Umbilical cord (tissue), 2 donors: ENCODE results near the gene CHST9. TPM values are rescaled to one million over a fixed set of nuclear protein-coding genes. Genes with fewer than 3 reads are reported as not detected.

Experiments
- DNase-seq: peaks from one replicate; pipeline ENCODE4 v3.0.0-alpha.2; 2015; ENCODE audit warnings: low spot score
- total RNA-seq: library from RNA; depleted of rRNA; stranded (reverse); fragments of >200 nt; gene quantifications from one replicate; pipeline ENCODE4 v1.2.3, GENCODE V29; 2014; ENCODE audit warnings: low replicate concordance; ENCODE audit not compliant: insufficient read depth

Gene CHST9
- total RNA-seq, 1 donor from 2014 or later = 3.4 TPM

DNA sequence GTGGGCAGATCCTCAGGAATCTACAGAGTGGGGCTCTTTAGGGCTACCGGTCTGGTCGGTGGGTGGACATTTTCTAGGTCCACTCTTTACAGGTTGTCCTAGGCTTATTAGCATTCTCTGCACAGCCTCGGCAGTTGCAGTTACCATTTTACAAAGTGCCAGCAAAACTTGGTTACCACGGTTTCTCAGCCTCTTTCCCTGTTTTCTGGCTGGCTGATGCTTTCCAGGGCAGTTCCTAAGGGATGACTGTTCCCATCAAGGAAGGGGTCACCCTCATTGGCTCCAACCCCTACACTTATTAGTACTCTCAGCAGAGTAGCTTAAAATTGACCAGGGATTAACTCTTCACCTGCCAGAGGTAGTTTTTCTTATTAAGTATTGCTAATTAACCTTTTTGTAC is 317.6 kb downstream of the CHST9 start:
- DNase-seq = no peak

GRCh38 chr18:26865557-26865956 is 319.6 kb downstream of the CHST9 start, which contains the start of gene AQP4:
AQP4 (minus strand) TSS chr18:26865707; CDS start chr18:26865689, 18 bp downstream.
- DNase-seq = peak; percentile 7

GRCh38 chr18:26864658-26865057 is 320.4 kb downstream of the CHST9 start:
- DNase-seq = no peak

GRCh38 chr18:26863921-26864497 is 321.1 kb downstream of the CHST9 start:
- DNase-seq = no peak

DNA sequence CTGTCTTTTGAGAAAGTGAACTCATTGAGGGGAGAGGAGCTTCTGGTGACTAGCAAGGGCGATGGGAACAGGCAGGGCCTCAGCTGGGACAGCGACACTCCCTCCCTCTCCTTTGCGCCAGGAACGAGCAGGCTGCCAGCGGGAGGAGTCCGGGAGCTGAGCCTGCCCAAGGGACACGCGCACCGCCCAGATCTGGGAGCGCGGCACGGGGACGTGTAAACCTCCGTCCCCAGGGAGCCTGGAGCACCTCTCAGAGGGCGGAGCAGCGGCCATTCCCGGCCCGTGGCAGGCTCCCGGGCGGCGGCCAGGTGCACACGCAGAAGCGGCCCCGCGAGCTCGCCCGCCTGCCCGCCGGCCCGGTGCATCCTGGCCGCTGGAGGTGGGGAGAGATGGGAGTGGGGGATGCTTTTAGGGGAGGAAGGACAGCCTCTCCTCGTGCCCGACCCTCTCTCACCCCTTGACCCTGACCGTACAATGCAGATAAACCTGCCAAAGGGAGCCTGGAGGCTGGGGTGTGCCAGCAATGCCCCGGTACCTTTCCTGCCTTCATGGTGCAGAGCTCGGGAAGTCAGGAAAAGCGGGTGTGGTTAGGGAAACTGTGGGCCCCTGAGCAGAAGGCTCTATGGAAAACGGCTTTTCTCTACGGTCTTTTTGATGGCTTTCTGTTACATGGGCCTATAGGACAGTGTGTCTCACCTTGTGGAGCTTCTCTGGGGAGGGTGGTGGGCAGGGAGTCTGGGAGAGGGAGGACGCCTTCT is 321.8 kb downstream of the CHST9 start:
- peak; percentile 27 for DNase-seq

DNA sequence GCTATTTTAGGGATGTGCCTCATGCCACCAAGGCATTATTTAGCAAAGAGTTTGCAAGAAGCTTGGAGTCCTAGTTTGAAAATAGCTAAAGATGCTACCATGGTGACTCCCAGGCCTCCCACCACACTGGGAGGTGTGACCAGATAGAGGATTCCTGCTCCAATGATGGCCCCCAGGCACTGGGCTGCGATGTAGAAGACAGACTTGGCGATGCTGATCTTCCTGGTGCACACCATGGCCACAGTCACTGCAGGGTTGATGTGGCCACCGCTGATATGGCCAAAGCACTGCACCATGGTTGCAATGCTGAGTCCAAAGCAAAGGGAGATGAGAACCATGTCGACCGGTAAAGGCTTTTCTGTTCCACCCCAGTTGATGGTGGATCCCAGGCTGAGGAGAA is 323.0 kb downstream of the CHST9 start:
- no peak for DNase-seq
